BE2C (cell line): ENCODE results near the gene CDH4.

Experiments used
- DNase-seq: peaks from one replicate; pipeline ENCODE4 v3.0.0-alpha.2; 2020
- H3K27me3 ChIP-seq: fragments of 250-450 bp; sonication (Bioruptor Pico); 2 replicates; pipeline ENCODE4 v1.5.1; 2020; ENCODE audit warnings: mild to moderate bottlenecking
- H3K36me3 ChIP-seq: fragments of 250-450 bp; sonication (Bioruptor Pico); 2 replicates; pipeline ENCODE4 v1.5.1; 2020; ENCODE audit warnings: mild to moderate bottlenecking
- H3K4me1 ChIP-seq: fragments of 250-450 bp; sonication (Bioruptor Pico); 2 replicates; pipeline ENCODE4 v1.5.1; 2020
- H3K4me3 ChIP-seq: 2 replicates; pipeline ENCODE4 v1.5.1; 2011; ENCODE audit warnings: low read depth, low read length
- H3K9me3 ChIP-seq: fragments of 250-450 bp; sonication (Bioruptor Pico); 2 replicates; pipeline ENCODE4 v1.5.1; 2020
- TF ChIP-seq, protein P1 (sequence below): IDR thresholded peaks from 2 replicates; pipeline ENCODE4 v1.5.1; 2012; ENCODE audit warnings: mild to moderate bottlenecking, low read depth, low read length

The CDH4 gene

DNA sequence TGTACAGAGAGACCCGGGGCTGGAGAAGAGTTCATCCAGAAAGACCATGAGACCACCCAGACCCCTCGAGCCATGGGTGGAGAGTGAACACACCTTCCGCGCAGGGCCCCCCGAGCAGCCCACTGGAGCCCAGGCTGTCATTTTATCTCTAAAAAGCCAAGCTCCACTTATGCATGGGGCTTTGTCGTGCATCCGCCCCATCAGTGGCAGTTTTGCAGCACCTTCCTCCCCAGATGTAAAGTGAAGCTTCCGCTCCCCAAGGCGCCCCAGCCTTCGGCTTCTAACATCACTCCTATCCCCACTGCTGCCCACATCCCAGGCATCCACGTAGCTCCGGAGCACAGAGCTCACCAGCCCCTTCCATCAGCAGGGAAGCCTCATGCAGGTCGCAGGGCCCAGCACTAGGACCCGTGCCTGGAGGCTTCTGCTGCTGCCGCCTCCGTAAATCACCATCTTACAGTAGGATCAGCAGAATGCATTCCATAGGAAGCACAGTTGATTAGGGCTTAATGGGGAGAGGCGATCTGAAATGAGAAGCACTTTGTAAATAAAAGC, 512.5 kb downstream of the CDH4 start:
- H3K4me1 ChIP-seq, result no peaks in the 10 kb centered on the region
- no peaks in the 10 kb centered on the region for H3K36me3 ChIP-seq
- DNase-seq, result no peak
- H3K9me3 ChIP-seq, result no peaks in the 10 kb centered on the region
- H3K4me3 ChIP-seq, result no peak overlapping the region
- peaks cover 17% of the 10 kb centered on the region for H3K27me3 ChIP-seq
- TF ChIP-seq, protein P1, sequence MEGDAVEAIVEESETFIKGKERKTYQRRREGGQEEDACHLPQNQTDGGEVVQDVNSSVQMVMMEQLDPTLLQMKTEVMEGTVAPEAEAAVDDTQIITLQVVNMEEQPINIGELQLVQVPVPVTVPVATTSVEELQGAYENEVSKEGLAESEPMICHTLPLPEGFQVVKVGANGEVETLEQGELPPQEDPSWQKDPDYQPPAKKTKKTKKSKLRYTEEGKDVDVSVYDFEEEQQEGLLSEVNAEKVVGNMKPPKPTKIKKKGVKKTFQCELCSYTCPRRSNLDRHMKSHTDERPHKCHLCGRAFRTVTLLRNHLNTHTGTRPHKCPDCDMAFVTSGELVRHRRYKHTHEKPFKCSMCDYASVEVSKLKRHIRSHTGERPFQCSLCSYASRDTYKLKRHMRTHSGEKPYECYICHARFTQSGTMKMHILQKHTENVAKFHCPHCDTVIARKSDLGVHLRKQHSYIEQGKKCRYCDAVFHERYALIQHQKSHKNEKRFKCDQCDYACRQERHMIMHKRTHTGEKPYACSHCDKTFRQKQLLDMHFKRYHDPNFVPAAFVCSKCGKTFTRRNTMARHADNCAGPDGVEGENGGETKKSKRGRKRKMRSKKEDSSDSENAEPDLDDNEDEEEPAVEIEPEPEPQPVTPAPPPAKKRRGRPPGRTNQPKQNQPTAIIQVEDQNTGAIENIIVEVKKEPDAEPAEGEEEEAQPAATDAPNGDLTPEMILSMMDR, result no peak

DNA sequence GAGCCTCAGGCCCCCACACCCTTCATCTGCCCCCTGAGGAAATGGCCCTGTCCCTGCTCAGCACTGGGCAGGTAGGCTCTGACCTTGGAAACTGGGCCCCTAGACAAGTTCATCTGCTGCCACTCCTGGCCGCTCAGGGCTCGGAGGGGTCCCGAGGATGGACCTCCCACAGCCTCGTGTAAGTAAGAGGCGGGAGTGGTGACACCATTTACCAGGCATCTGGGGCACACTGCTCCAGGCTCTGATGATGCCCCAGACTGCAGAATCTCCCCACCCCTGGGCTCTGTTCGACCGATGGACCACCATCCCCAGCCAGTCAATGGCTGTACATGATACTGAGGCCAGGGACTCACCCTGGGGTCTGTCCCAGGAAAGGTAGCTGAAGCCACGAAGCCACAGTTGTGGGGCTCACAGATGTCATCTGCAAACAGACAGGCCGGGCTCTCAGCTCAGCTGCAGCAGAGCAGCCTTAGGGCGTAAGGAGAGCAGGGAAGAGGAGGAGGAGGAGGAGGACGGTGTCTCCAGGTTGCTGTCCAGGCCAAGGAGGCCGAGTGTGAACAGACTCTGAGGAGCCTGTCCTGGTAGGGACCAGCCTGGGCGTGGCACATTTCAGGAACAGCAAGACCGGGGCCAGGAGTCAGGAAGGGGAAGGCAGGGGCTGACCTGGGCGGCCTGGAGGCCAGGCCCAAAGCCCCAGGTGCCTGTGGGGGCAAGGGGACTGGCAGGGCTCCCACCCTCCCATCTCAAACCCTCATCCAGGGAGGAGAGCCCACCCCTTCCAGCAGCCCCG, 513.2 kb downstream of the CDH4 start:
- H3K36me3 ChIP-seq, result no peaks in the 10 kb centered on the region
- H3K4me3 ChIP-seq, result no peak overlapping the region
- TF ChIP-seq, protein P1, result no peak
- H3K9me3 ChIP-seq, result no peaks in the 10 kb centered on the region
- peaks cover 15% of the 10 kb centered on the region for H3K27me3 ChIP-seq
- no peak for DNase-seq
- no peaks in the 10 kb centered on the region for H3K4me1 ChIP-seq

DNA sequence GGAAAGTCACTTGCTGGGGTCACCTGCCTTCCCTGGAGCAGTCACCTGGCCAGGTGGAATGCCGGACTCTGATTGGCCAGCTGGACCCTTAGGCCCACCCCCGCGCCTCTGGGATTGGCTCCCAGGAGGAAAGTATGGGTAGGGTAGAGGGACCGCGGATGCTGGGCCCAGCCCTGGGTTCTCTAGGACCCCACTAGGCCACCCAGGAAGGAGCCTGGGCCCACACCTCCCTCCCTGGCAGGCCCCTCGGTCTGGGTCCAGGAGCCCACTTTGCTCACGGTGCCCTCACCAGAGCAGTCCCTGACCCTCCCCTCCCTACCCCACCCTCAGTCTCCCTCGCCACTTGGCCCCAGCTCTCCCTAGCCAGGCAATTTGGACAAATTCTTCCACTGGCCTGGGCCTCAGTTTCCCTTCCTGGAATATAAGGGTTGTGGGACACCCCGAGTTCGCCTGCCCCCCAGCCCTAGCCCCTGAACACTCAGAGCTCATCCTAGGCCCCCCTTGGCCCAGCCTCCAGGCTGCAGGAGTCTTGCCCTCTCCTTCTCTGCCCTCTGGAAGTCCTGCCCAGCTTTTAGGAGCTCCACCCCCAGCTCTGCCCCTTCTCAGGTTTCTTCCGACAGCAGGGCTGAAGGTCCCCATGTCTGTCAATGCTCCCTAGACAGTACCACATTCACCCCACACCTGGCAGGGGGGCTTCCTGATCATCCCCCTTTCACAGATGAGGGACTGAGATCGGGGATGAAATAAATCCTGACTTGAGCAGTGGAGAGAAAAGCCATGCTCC, 514.0 kb downstream of the CDH4 start:
- DNase-seq, result no peak
- no peak overlapping the region for H3K4me3 ChIP-seq
- TF ChIP-seq, protein P1, result no peak
- no peaks in the 10 kb centered on the region for H3K4me1 ChIP-seq
- peaks cover 10% of the 10 kb centered on the region for H3K27me3 ChIP-seq
- no peaks in the 10 kb centered on the region for H3K36me3 ChIP-seq
- no peaks in the 10 kb centered on the region for H3K9me3 ChIP-seq

DNA sequence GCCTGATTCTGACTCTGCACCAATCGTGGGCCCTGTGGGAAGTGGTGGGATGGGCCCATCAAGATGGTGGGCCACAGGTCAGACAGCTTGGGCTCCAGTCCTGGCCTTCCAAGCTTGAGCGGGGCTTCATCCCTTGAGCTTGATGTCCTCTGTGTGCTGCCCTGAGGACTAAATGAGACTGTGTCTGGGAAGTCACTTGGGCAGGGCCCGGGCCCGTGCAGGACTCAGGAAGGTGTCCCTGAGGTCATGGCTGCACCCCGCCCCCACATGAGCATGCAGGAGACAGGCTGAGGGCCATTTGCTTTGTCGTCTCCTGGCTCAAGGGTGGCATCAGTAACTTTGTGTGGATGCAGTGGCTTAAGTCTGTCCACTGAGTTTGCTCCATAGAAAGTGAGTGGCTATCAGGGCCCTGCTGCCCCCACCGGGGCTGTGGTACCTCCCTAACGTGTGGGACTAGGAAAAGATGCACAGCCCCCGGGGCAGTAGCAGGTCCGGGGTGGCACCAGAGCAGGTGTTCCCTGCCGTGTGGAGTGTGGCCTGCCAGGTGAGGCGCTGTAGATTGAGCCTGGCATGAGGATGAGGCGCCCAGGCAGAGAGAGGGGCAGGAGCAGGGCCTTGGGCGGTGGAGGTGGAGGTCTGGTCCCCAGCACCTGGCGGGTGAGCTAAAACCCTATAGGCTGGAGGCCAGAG, 515.0 kb downstream of the CDH4 start:
- TF ChIP-seq, protein P1, result no peak
- Histone ChIP-seq H3K4me3 (no peak overlapping the region), H3K4me1 (no peaks in the 10 kb centered on the region), H3K27me3 (peaks cover 7% of the 10 kb centered on the region), H3K36me3 (no peaks in the 10 kb centered on the region), H3K9me3 (no peaks in the 10 kb centered on the region)
- DNase-seq, result no peak

DNA sequence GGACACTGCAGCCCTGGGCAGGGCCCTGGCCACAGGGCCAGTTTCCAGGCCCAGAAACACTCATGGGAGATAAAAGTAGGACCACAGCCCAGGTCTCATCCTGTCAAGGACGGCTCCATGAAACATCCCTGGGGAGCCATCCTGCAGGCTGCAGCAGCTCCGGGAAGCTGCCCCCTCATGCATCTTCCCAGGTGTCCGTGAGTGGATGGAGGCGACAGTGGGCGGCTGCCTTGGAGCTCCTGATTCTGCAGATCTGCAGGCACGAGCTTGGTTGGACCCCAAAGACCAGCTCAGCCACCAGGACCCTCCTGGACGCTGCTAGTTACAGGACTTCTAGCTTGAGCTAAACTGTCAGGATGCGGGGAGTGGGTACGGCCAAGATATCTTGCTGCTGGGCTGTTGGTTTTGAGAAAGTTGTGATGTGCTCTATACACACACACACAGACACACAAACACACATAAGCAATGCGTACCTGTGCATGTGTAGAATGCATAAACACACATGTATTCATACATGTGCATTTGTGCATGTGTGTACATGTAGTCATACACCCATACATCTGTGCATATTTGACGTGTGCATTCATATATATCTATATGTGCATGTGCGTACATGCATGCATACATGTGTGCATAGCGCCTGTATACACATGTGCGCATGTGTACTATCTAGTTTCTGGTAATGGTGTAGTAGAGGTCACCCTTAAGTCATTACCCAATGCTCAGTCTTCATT, 515.9 kb downstream of the CDH4 start:
- TF ChIP-seq, protein P1, result no peak
- Histone ChIP-seq H3K27me3 (peaks cover 7% of the 10 kb centered on the region), H3K4me1 (no peaks in the 10 kb centered on the region), H3K9me3 (no peaks in the 10 kb centered on the region), H3K4me3 (no peak overlapping the region), H3K36me3 (no peaks in the 10 kb centered on the region)
- DNase-seq, result no peak
